SW 1271 (cell line): ENCODE results near the gene EML3.
A peak's percentile ranks its signal among the peaks of the same experiment; 100 is the strongest.
"Not testable (repeated sequence)": the region's sequence is repeated elsewhere in the genome, so short reads cannot be mapped to it uniquely, and the experiment has no call there.

Experiments used
- DNase-seq, 2 experiments: peaks; one replicate each; lab custom pipeline; 2025; lab: John Stamatoyannopoulos, UW

Gene EML3

GRCh38 chr11:62570903-62571302, 41.7 kb downstream of the EML3 start:
- not testable (repeated sequence) for DNase-seq

GRCh38 chr11:62569611-62570010, 43.0 kb downstream of the EML3 start:
- no peak for DNase-seq

DNA sequence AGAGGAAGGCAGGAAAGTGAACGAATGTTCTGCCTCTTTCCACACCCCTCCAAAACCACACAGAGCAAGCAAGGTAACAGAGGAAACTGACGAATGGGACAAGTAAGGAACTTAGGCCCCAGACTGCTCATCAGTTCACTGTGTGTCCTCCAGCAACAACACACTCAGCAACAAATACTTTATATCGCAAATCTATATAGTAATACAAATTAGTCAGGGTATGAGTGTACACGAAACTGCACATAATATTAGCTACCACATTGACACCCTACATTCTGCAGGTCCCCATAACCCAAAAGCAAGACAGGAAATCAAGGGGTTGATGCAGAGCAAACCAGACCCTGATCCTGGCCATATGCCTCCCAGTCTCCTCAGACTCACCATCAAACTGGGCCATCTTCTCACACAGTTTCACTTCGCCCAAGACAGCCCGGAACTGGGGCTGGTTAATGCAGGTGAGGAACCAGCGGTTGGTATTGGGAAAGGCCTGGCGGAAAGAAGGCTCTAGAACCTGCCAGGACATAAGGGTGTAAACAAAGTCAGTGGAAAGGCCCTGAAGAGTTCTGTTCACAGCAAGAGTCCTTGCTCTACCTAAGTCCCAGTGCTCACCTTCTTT, 45.4 kb downstream of the EML3 start:
- no peak for DNase-seq

GRCh38 chr11:62566247-62566646, 46.3 kb downstream of the EML3 start:
- no peak for DNase-seq

DNA sequence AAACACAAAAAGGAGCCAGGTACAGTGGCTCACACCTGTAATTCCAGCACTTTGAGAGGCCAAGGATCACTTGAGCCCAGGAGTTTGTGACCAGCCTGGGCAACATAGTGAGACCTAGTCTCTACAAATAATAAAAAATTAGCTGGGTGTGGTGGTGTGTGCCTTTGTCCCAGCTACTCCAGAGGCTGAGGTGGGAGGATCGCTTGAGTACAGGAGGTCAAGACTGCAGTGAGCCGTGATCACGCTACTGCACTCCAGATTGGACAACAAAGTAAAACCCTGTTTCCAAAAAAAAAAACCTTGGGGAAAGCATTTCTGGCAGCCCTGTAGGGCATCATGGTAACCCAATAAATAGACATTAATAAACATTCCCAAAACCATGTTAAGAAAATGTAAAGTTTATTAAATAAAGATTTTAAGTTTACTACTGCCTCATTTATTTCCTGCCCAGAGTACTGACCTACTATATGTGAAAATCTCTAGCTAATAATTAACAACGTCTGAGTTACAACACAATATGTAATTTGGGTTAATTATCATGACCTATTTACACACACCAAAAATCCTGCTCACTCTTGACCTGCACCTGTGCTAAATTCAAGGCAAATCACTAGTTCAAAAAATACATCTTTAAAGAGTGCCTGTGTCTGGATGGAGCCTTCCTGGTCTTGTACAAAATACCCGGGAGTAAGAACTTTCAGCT, 47.3 kb downstream of the EML3 start:
- no peak for DNase-seq

GRCh38 chr11:62561677-62562230, 50.8 kb downstream of the EML3 start:
- not testable (repeated sequence) for DNase-seq

GRCh38 chr11:62560566-62561103, 51.9 kb downstream of the EML3 start:
- peak; percentile 90 to 94 for DNase-seq

GRCh38 chr11:62559626-62560025, 52.9 kb downstream of the EML3 start:
- DNase-seq = not testable (repeated sequence)

- DNase-seq = no peak
These were observed 53.4 kb downstream of the EML3 start for GRCh38 chr11:62559204-62559603.

GRCh38 chr11:62558669-62559068, 53.9 kb downstream of the EML3 start:
- no peak for DNase-seq

GRCh38 chr11:62556875-62557631, 55.5 kb downstream of the EML3 start:
- DNase-seq = peak in 1 of 2 experiments; percentile 40

GRCh38 chr11:62556108-62556874, 56.3 kb downstream of the EML3 start:
- DNase-seq = peak; percentile 95 to 97

DNA sequence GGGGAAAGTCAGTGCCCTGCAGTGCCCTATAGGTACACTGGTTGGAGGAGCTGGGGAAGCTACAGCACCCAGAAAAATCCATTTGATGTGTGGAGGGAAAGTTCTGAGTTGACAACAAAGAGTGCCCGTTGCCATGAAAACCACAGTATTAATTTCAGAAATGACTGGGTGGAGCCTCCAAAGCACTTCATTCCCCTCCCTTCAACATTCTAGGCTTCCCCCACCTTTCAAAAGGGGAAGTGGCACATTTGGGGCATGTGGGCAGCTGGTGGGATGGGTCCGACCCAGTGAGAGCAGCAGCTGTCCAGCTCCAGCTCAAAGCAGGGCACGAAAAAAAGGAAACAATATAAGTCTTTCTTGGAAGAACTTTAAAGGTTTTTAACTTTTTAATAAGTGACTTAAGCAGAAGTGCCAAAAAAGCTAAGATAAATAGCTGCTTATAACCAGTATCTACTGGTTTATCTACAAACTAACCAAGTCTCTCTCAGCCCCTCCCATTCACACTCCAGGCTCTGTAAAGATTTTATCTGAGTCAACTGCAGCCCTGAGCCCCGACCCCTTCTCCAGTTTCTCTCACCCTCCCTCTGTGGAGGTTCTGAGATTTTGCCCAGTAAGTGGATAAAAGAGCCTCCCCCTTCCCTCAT, 57.0 kb downstream of the EML3 start:
- DNase-seq = peak in 1 of 2 experiments; percentile 57

- DNase-seq = no peak
These were observed 58.0 kb downstream of the EML3 start for GRCh38 chr11:62554387-62555167.

- DNase-seq = peak; percentile 77 to 90
These were observed 58.7 kb downstream of the EML3 start for GRCh38 chr11:62553839-62554361.

DNA sequence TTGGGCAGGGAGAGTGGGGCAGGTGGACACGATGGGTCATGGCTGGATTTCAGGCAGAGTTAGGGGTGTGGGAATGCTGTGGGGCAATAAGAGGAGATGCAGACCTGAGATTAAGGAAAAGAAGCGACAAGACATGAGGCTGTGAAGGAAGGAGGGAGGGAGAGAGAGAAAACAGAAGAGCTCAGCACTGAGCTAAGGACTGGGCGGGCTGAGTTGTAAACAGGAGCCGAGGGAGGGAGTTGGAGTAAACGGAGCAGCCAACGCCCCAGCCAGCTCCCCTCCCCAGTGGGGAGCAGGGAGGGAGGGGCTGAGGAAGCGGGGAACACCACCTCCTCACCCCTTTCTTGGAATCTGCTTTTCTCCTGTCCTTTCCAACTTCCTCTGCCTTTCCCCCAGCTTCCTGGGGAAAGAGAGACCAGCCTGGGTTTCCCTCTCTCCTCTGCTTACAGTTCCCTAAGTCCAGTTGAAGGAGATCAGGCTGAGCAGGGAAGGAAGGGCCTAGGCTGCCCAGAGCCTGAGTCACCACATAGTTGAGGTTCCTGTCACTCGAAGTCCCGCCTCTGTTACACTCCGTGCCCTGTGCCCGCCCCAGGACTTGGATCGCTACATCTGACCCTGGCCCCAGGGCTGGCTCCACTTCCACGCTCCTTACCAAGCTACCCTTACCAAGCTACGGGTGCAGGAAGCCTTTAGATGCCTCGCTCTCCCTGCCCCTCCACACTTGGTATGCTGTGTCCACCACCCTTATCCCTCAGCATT, 59.3 kb downstream of the EML3 start:
- DNase-seq = peak; percentile 93 to 98

- no peak for DNase-seq
These were observed 60.0 kb downstream of the EML3 start for GRCh38 chr11:62552485-62553079.
